ENCODE results near the gene SAMD4A. TPM values are rescaled to one million over a fixed set of nuclear protein-coding genes. Genes with fewer than 3 reads are reported as not detected.
A peak's percentile ranks its signal among the peaks of the same experiment; 100 is the strongest.

Gene SAMD4A
- total and polyA plus RNA-seq, 2 donors, result 1.7 to 2.8 TPM

- H3K4me3 ChIP-seq (ENCODE audit: low read length in 2 of 2), result no peak overlapping the region
- no peaks in the 10 kb centered on the region for H3K36me3 ChIP-seq (ENCODE audit: control insufficient read depth in 2 of 2, insufficient read depth in 2 of 2, low read length in 1 of 2)
- no peak overlapping the region for H3K27ac ChIP-seq (ENCODE audit: low read depth in 1 of 2, low read length in 1 of 2)
- H3K4me1 ChIP-seq (ENCODE audit: control insufficient read depth in 2 of 2, insufficient read depth in 2 of 2, low read length in 2 of 2), result peaks cover 2 to 3% of the 10 kb centered on the region in 2 donors
- 50% methylated on average over 3 of the region's 3 CpGs for WGBS
- no peaks in the 10 kb centered on the region for H3K27me3 ChIP-seq (ENCODE audit: control insufficient read depth in 2 of 2, insufficient read depth in 1 of 2, low read length in 1 of 2)
- H3K9me3 ChIP-seq (ENCODE audit: control insufficient read depth in 2 of 2, insufficient read depth in 1 of 2, low read length in 1 of 2), result no peaks in the 10 kb centered on the region
- peak in 1 of 9 donors; percentile 23 for DNase-seq (ENCODE audit: low read depth in 6 of 9, low spot score in 9 of 9)
Measured at GRCh38 chr14:54674046-54674741, 107.3 kb downstream of the SAMD4A start.

- 94% methylated on average over 10 of the region's 11 CpGs for WGBS
- Histone ChIP-seq H3K4me1 (ENCODE audit: control insufficient read depth in 2 of 2, insufficient read depth in 2 of 2, low read length in 2 of 2) (peaks cover 0 to 2% of the 10 kb centered on the region in 2 donors), H3K27me3 (ENCODE audit: control insufficient read depth in 2 of 2, insufficient read depth in 1 of 2, low read length in 1 of 2) (no peaks in the 10 kb centered on the region), H3K36me3 (ENCODE audit: control insufficient read depth in 2 of 2, insufficient read depth in 2 of 2, low read length in 1 of 2) (no peaks in the 10 kb centered on the region), H3K27ac (ENCODE audit: low read depth in 1 of 2, low read length in 1 of 2) (no peak overlapping the region), H3K4me3 (ENCODE audit: low read length in 2 of 2) (no peak overlapping the region), H3K9me3 (ENCODE audit: control insufficient read depth in 2 of 2, insufficient read depth in 1 of 2, low read length in 1 of 2) (no peaks in the 10 kb centered on the region)
- DNase-seq (ENCODE audit: low read depth in 6 of 9, low spot score in 9 of 9), result no peak
Measured at GRCh38 chr14:54675236-54676128, 108.6 kb downstream of the SAMD4A start.

- Histone ChIP-seq H3K36me3 (ENCODE audit: control insufficient read depth in 2 of 2, insufficient read depth in 2 of 2, low read length in 1 of 2) (no peaks in the 10 kb centered on the region), H3K9me3 (ENCODE audit: control insufficient read depth in 2 of 2, insufficient read depth in 1 of 2, low read length in 1 of 2) (no peaks in the 10 kb centered on the region), H3K27ac (ENCODE audit: low read depth in 1 of 2, low read length in 1 of 2) (no peak overlapping the region), H3K4me3 (ENCODE audit: low read length in 2 of 2) (no peak overlapping the region), H3K4me1 (ENCODE audit: control insufficient read depth in 2 of 2, insufficient read depth in 2 of 2, low read length in 2 of 2) (peaks cover 0 to 2% of the 10 kb centered on the region in 2 donors), H3K27me3 (ENCODE audit: control insufficient read depth in 2 of 2, insufficient read depth in 1 of 2, low read length in 1 of 2) (no peaks in the 10 kb centered on the region)
- 74% methylated on average over 11 of the region's 11 CpGs for WGBS
- no peak for DNase-seq (ENCODE audit: low read depth in 6 of 9, low spot score in 9 of 9)
Measured at GRCh38 chr14:54676812-54677708, 110.1 kb downstream of the SAMD4A start.

- Histone ChIP-seq H3K9me3 (ENCODE audit: control insufficient read depth in 2 of 2, insufficient read depth in 1 of 2, low read length in 1 of 2) (no peaks in the 10 kb centered on the region), H3K27ac (ENCODE audit: low read depth in 1 of 2, low read length in 1 of 2) (no peak overlapping the region), H3K4me1 (ENCODE audit: control insufficient read depth in 2 of 2, insufficient read depth in 2 of 2, low read length in 2 of 2) (no peaks in the 10 kb centered on the region), H3K36me3 (ENCODE audit: control insufficient read depth in 2 of 2, insufficient read depth in 2 of 2, low read length in 1 of 2) (no peaks in the 10 kb centered on the region), H3K4me3 (ENCODE audit: low read length in 2 of 2) (no peak overlapping the region), H3K27me3 (ENCODE audit: control insufficient read depth in 2 of 2, insufficient read depth in 1 of 2, low read length in 1 of 2) (no peaks in the 10 kb centered on the region)
- 95% methylated on average over 6 of the region's 6 CpGs for WGBS
- no peak for DNase-seq (ENCODE audit: low read depth in 6 of 9, low spot score in 9 of 9)
Measured at GRCh38 chr14:54680651-54681050, 113.7 kb downstream of the SAMD4A start.

GRCh38 chr14:54681811-54682261, 114.9 kb downstream of the SAMD4A start:
- Histone ChIP-seq H3K4me3 (ENCODE audit: low read length in 2 of 2) (no peak overlapping the region), H3K36me3 (ENCODE audit: control insufficient read depth in 2 of 2, insufficient read depth in 2 of 2, low read length in 1 of 2) (no peaks in the 10 kb centered on the region), H3K27me3 (ENCODE audit: control insufficient read depth in 2 of 2, insufficient read depth in 1 of 2, low read length in 1 of 2) (no peaks in the 10 kb centered on the region), H3K27ac (ENCODE audit: low read depth in 1 of 2, low read length in 1 of 2) (no peak overlapping the region), H3K9me3 (ENCODE audit: control insufficient read depth in 2 of 2, insufficient read depth in 1 of 2, low read length in 1 of 2) (no peaks in the 10 kb centered on the region), H3K4me1 (ENCODE audit: control insufficient read depth in 2 of 2, insufficient read depth in 2 of 2, low read length in 2 of 2) (no peaks in the 10 kb centered on the region)
- DNase-seq (ENCODE audit: low read depth in 6 of 9, low spot score in 9 of 9), result no peak
- WGBS, result 63% methylated on average over 4 of the region's 4 CpGs

- no peaks in the 10 kb centered on the region for H3K27me3 ChIP-seq (ENCODE audit: control insufficient read depth in 2 of 2, insufficient read depth in 1 of 2, low read length in 1 of 2)
- 98% methylated on average over 3 of the region's 3 CpGs for WGBS
- no peak overlapping the region for H3K4me3 ChIP-seq (ENCODE audit: low read length in 2 of 2)
- no peaks in the 10 kb centered on the region for H3K4me1 ChIP-seq (ENCODE audit: control insufficient read depth in 2 of 2, insufficient read depth in 2 of 2, low read length in 2 of 2)
- DNase-seq (ENCODE audit: low read depth in 6 of 9, low spot score in 9 of 9), result no peak
- H3K27ac ChIP-seq (ENCODE audit: low read depth in 1 of 2, low read length in 1 of 2), result no peak overlapping the region
- H3K9me3 ChIP-seq (ENCODE audit: control insufficient read depth in 2 of 2, insufficient read depth in 1 of 2, low read length in 1 of 2), result no peaks in the 10 kb centered on the region
- no peaks in the 10 kb centered on the region for H3K36me3 ChIP-seq (ENCODE audit: control insufficient read depth in 2 of 2, insufficient read depth in 2 of 2, low read length in 1 of 2)
Measured at GRCh38 chr14:54682578-54682977, 115.7 kb downstream of the SAMD4A start.

- Histone ChIP-seq H3K4me1 (ENCODE audit: control insufficient read depth in 2 of 2, insufficient read depth in 2 of 2, low read length in 2 of 2) (no peaks in the 10 kb centered on the region), H3K27me3 (ENCODE audit: control insufficient read depth in 2 of 2, insufficient read depth in 1 of 2, low read length in 1 of 2) (no peaks in the 10 kb centered on the region), H3K27ac (ENCODE audit: low read depth in 1 of 2, low read length in 1 of 2) (no peak overlapping the region), H3K9me3 (ENCODE audit: control insufficient read depth in 2 of 2, insufficient read depth in 1 of 2, low read length in 1 of 2) (no peaks in the 10 kb centered on the region), H3K4me3 (ENCODE audit: low read length in 2 of 2) (no peak overlapping the region), H3K36me3 (ENCODE audit: control insufficient read depth in 2 of 2, insufficient read depth in 2 of 2, low read length in 1 of 2) (no peaks in the 10 kb centered on the region)
- 77% methylated on average over 8 of the region's 8 CpGs for WGBS
- DNase-seq (ENCODE audit: low read depth in 6 of 9, low spot score in 9 of 9), result no peak
Measured at GRCh38 chr14:54683882-54684794, 117.2 kb downstream of the SAMD4A start.

GRCh38 chr14:54685286-54685845, 118.4 kb downstream of the SAMD4A start:
- no peak overlapping the region for H3K27ac ChIP-seq (ENCODE audit: low read depth in 1 of 2, low read length in 1 of 2)
- H3K9me3 ChIP-seq (ENCODE audit: control insufficient read depth in 2 of 2, insufficient read depth in 1 of 2, low read length in 1 of 2), result no peaks in the 10 kb centered on the region
- no peaks in the 10 kb centered on the region for H3K4me1 ChIP-seq (ENCODE audit: control insufficient read depth in 2 of 2, insufficient read depth in 2 of 2, low read length in 2 of 2)
- H3K27me3 ChIP-seq (ENCODE audit: control insufficient read depth in 2 of 2, insufficient read depth in 1 of 2, low read length in 1 of 2), result no peaks in the 10 kb centered on the region
- no peak for DNase-seq (ENCODE audit: low read depth in 6 of 9, low spot score in 9 of 9)
- WGBS, result 48% methylated on average over 4 of the region's 4 CpGs
- H3K36me3 ChIP-seq (ENCODE audit: control insufficient read depth in 2 of 2, insufficient read depth in 2 of 2, low read length in 1 of 2), result no peaks in the 10 kb centered on the region
- no peak overlapping the region for H3K4me3 ChIP-seq (ENCODE audit: low read length in 2 of 2)

All from thymus (tissue), 11 donors.